Neuron (in vitro differentiated cells): ENCODE data around the gene ERBB4.

Experiments used
- H2AFZ ChIP-seq: one replicate; pipeline ENCODE4 v1.6.1; 2013; ENCODE audit warnings: low read depth, mild to moderate bottlenecking, inconsistent platforms, low read length, moderate library complexity
- H3K27me3 ChIP-seq: one replicate; pipeline ENCODE4 v1.6.1; 2013; ENCODE audit warnings: low read length; ENCODE audit not compliant: insufficient read depth
- H3K36me3 ChIP-seq: one replicate; pipeline ENCODE4 v1.6.1; 2013; ENCODE audit warnings: low read length; ENCODE audit not compliant: insufficient read depth
- H3K4me1 ChIP-seq: one replicate; pipeline ENCODE4 v1.6.1; 2013; ENCODE audit warnings: low read length; ENCODE audit not compliant: insufficient read depth
- H3K4me3 ChIP-seq: 2 replicates; pipeline ENCODE4 v1.5.1; 2013; ENCODE audit warnings: mild to moderate bottlenecking, low read length, moderate library complexity
- H3K9me3 ChIP-seq: one replicate; pipeline ENCODE4 v1.6.1; 2013; ENCODE audit warnings: low read length

The ERBB4 gene

DNA sequence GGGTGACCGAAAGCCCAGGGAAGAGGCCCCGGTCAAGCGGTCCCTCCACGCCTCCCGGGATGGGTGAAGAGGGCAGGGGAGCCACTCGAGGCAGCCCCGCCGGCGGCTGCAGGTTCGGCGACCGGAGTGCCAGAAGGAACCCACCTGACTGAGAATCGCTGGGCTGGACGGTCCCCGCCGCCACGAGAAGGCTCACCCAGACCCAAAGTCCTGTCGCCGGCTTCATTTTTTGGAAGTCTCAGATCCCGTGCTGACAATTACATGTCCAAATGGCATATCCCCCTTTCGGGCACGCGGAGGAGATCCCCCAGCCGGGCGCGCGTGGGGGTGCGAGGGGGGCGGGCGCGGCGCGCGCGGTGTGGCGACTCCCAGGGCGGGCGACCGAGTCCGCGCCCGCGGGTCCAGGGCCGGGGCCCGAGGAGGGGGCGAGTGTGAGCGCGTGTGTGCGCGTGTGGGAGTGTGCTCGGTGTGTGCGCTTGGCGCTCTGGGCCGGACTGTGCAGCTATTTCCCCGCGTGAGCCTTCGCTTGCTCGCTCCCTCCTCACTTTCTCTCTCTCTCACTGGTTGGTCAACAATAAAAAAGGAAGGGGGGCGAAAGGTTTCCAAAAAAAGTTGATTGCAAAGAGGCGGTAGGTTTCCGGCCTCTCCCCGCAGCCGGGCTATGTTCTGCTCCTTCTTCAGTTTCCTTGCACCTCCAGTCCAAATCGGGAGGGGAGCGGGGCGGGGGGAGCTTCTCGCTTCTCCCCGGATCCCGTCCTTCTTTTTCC lies at the start of gene ERBB4:
Gene ERBB4 (minus strand): TSS at position 498 of the 767 bp plus-strand sequence. CDS start 272 bp downstream, at position 226.
- Histone ChIP-seq H3K27me3 (no peaks in the 10 kb centered on the region), H3K9me3 (no peaks in the 10 kb centered on the region), H3K4me3 (peak within 1 kb of the TSS; percentile 76), H3K36me3 (no peaks in the 10 kb centered on the region), H3K4me1 (peaks cover 25% of the 10 kb centered on the region), H2AFZ (peak within 1 kb of the TSS; percentile 98)

DNA sequence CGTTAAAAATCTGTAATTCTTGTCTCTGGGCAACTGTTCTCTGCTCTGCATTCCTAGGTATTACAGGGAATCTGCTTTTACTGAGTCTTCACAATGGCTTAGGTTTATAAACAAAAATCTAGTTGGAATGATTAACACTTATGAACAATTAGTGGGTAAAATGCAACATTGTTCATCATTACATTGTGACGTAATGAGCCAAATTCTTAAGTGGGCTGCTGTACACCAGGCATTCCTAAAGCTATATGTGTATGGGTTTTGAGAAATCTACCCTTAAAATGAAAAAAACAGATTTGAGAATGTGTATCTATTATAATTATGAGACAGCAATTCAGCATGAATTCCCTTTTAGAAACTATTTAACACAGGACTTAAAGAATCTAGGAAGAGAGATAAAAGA lies 41.5 kb upstream of the ERBB4 start:
- Histone ChIP-seq H3K4me1 (no peaks in the 10 kb centered on the region), H3K4me3 (no peak overlapping the region)

DNA sequence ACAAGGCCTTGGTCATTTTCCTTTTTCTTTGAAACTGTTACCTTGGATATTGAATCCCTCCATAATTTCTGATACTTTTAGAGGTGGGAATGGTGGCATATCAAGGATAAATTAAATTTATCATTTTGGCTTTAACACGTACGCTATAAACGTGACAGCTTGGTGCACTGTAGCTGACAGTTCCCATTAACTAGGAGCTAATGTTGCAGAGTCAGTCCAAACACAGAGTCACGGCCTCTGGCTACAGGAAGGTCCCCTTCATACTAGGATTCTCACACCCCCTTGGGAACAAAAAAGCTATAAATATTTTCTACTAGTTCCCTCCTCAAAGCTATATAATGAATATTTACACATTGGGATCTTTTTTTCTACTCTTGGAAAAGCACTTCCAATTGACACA lies 17.7 kb upstream of the ERBB4 start:
- H3K36me3 ChIP-seq: no peaks in the 10 kb centered on the region
- no peak overlapping the region for H3K4me3 ChIP-seq
- H3K9me3 ChIP-seq: no peaks in the 10 kb centered on the region
- no peaks in the 10 kb centered on the region for H3K27me3 ChIP-seq
- H3K4me1 ChIP-seq: no peaks in the 10 kb centered on the region
- no peak overlapping the region for H2AFZ ChIP-seq

More for the DNA sequence above, 41.5 kb upstream of the ERBB4 start:
- Histone ChIP-seq H3K27me3 (no peaks in the 10 kb centered on the region), H3K36me3 (no peaks in the 10 kb centered on the region), H3K9me3 (no peaks in the 10 kb centered on the region), H2AFZ (no peak overlapping the region)

DNA sequence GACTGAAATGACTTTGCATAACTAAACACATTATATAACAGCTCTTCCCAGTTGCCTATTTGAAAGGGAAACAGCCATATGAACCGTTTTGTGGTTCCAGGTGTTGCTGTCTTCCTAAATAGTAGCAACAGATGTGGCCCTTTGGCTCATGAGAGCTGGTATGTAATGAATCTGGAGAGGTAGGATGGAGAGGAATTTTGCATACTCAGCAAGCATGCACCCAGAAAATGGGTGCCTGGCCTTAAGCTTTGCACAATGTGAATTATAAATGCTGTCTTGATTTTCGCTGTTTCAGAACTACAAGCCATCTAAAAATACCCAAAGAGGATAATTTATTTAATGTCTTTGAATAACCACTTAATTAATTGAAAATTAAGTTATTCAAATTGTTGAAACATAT lies 15.6 kb upstream of the ERBB4 start:
- H3K4me3 ChIP-seq: no peak overlapping the region
- no peaks in the 10 kb centered on the region for H3K9me3 ChIP-seq
- H3K36me3 ChIP-seq: no peaks in the 10 kb centered on the region
- H2AFZ ChIP-seq: no peak overlapping the region
- H3K27me3 ChIP-seq: no peaks in the 10 kb centered on the region
- H3K4me1 ChIP-seq: peaks cover 8% of the 10 kb centered on the region

DNA sequence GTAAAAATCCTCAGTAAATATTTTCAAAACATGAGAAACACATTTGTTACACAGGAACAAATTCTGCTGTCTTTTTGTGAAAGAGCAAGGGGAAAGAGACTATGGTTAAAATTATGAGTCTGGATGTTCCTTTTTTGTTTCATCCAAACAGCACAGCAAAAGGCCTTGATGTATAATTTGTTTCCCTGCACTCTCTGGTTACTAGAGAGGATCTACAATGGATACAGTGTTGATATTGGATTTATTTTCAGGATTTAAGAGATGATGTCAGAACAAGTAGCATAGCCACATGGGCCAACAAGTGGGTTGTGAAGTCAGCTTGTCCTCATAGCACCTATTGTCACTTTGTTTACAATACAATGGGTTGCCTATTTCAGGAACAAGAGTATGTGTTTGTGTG lies 11.3 kb upstream of the ERBB4 start:
- H3K36me3 ChIP-seq: no peaks in the 10 kb centered on the region
- H3K27me3 ChIP-seq: no peaks in the 10 kb centered on the region

DNA sequence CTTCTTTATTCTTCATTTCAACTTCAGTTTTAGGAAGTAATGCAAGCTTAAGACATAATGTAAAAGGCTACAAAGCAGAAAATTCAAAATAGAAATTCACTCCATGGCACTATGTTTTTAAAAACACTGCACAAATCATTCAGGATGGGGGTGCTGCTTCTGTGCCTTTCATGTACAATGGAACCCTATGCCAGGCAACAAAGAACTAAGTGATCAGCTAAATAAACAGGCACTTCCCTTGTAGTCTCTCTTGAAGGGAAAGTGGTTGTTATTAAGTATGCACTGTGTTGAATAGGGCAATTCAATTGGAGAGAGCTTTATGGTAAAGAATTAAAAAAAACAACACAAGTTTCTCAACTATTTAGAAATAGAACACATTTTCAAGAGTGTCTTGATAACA lies 10.9 kb upstream of the ERBB4 start:
- Histone ChIP-seq H3K4me1 (peaks cover 18% of the 10 kb centered on the region), H3K9me3 (no peaks in the 10 kb centered on the region), H3K36me3 (no peaks in the 10 kb centered on the region), H3K4me3 (no peak overlapping the region), H2AFZ (peak overlapping the region; percentile 62), H3K27me3 (no peaks in the 10 kb centered on the region)

More for the DNA sequence above, 11.3 kb upstream of the ERBB4 start:
- peak overlapping the region; percentile 62 for H2AFZ ChIP-seq
- H3K4me3 ChIP-seq: no peak overlapping the region
- peaks cover 18% of the 10 kb centered on the region for H3K4me1 ChIP-seq
- no peaks in the 10 kb centered on the region for H3K9me3 ChIP-seq

DNA sequence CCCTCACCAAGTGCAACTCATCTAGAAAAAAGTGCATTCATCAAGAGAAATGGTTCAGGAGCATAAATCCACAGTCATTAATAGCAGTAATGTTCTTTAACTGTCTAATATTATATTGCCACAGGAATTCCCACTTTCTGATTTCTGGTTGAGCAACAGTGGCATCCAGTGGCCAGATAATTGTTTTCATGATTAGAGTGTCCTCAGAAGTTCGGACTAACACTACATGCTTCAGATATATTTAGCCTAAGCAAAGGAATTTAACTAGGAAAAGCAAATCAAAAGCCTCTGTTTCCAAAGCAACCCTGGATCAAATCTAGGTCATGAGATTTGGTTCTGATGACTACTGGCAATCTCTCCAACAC lies 9.8 kb upstream of the ERBB4 start:
- H2AFZ ChIP-seq: no peak overlapping the region
- H3K27me3 ChIP-seq: no peaks in the 10 kb centered on the region
- H3K4me3 ChIP-seq: no peak overlapping the region
- no peaks in the 10 kb centered on the region for H3K36me3 ChIP-seq
- no peaks in the 10 kb centered on the region for H3K9me3 ChIP-seq
- H3K4me1 ChIP-seq: peaks cover 18% of the 10 kb centered on the region

DNA sequence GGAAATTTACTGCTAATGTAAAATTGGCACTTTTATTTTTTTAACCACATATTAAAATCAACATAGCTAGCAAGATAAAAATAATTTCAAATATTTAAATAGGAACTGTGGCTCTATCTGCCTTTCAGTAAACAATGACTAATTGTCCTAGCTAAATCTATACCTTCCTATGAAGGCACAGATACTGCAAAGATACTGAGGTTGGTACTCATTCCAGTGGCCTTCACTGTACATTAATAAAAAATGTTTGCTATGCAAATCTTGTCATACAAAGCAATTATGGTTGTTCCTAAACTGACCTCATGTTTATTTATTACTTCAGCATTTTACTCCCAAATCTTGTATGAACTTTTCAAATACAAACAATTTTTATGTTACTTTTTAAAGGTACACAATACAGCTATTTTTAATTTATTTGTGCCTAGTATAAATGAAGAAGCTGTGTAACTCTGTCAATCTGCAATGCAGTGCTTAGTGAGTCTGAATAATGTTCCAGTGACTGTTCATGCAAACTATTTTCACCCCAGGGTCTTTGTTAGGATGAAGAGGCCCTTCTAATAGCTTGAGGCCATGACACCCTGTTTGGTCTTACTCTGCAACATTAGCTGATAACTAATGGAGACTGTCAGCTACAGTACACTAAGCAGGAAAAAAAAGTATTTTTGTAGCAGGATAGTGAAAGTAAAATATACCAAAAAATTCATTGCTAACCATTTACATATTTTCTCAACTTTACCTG lies 9.3 kb upstream of the ERBB4 start:
- no peak overlapping the region for H3K4me3 ChIP-seq
- H3K9me3 ChIP-seq: no peaks in the 10 kb centered on the region
- H2AFZ ChIP-seq: no peak overlapping the region
- H3K27me3 ChIP-seq: no peaks in the 10 kb centered on the region
- H3K36me3 ChIP-seq: no peaks in the 10 kb centered on the region
- peaks cover 18% of the 10 kb centered on the region for H3K4me1 ChIP-seq

DNA sequence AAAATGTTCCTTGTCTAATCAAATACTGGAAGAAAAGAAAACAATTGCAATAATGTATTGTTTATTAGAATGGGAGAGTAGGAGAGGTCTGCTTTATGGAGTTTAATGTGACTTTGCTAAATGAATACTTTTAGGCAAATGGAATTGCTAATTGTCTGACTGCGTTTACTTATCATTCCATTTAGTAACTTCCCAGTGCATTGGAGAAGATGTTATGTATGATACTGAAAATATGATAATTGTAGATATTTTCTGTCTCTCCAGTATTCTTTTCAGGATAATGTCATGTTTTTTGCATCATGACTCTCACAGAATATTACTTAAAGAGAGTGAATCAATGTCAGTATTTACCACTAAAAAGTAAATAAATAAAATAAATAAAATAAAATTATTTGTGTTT lies 8.1 kb upstream of the ERBB4 start:
- peaks cover 18% of the 10 kb centered on the region for H3K4me1 ChIP-seq
- no peaks in the 10 kb centered on the region for H3K36me3 ChIP-seq
- H3K4me3 ChIP-seq: no peak overlapping the region
- no peaks in the 10 kb centered on the region for H3K27me3 ChIP-seq
- H2AFZ ChIP-seq: no peak overlapping the region
- no peaks in the 10 kb centered on the region for H3K9me3 ChIP-seq

DNA sequence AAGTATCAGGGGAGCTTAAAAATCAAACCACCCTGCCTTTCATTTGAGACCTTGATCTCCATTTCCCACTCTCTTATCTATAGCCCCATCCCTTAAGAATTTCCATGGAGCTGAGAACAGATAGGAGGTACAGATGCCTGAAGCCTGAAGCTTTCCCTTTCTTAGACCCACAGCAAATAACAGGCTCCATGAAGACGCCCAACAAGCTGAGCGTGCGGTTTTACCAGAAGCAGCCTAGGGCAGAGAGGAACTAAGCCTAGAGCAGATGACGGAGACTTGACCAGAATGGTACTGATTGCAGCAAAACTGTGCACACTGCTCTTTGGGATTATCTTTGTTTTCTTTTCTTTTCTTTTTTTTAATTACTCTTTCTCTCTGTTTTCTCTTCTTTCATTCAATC lies 1.7 kb upstream of the ERBB4 start:
- Histone ChIP-seq H3K4me1 (peaks cover 9% of the 10 kb centered on the region), H3K4me3 (no peak overlapping the region), H3K9me3 (no peaks in the 10 kb centered on the region), H2AFZ (no peak overlapping the region), H3K36me3 (no peaks in the 10 kb centered on the region), H3K27me3 (no peaks in the 10 kb centered on the region)

DNA sequence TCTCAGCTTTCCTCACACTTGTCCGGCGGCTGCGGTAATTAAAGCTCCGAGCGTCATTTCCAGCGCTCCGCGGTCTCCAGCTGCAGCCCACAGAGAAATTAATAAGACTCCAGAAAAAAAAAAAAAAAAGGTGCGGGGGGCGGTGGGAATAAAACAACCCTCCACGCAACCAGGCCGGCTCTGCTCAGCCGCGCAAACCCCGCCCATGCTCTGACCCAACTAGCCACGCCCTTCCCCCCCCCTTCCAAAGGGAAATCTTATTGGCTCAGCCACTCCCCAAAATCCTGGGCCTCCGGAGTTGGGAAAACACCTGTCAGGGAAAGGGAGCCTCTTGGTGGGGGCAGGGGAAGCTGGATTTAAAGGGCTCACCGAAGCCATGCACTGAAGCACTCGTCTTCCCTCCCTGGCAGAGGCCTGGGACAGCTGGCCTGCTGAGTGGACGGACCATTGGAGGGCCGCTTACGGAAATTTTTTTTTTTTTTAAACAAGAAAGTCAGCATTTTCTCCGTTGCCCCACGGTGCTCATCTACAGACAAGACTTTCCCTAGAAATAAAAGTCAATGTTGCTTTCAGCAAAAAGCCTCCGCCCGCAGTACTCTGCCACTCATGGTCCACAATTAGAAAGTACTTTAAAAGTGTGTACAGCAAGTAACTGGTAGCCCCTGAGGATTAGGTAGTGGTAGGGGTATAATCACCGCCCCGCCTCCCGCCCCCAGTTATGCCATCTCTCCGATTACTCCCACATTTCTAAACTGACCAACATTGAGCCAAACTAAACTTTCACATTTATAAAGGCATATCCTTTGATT lies 674 bp upstream of the ERBB4 start:
- peak overlapping the region; percentile 76 for H3K4me3 ChIP-seq
- H3K27me3 ChIP-seq: no peaks in the 10 kb centered on the region
- H3K4me1 ChIP-seq: peaks cover 17% of the 10 kb centered on the region
- H3K36me3 ChIP-seq: no peaks in the 10 kb centered on the region
- H3K9me3 ChIP-seq: no peaks in the 10 kb centered on the region
- peak overlapping the region; percentile 98 for H2AFZ ChIP-seq

DNA sequence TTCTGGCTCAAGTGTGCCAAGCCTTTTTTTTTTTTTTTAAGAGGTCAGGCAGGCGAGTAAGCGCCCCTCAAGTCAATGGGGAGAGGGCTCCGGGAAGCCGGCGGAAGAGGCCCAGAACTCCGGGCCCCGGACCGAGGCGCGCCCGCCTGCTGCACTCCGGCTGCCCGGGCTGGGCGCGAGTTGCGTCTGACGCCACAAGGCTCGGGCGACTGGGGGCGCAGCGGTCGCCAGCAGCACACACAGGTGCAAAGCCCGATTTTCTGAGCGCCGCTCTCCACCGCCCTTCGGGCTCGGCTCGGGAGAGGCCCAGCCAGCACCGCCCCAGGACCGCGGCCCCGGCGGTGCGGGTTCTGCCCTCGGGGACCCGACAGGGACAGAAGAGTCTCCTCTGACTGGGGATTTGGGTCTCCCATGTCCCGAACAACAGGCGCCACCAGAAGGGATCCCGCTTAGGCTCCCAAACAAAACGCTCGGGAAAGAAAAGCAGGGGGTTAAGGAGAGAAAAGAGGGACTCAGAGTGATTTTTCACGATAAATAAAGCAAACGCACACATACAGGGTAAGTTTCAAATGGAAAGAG lies 787 bp downstream of the ERBB4 start:
- no peaks in the 10 kb centered on the region for H3K27me3 ChIP-seq
- H3K9me3 ChIP-seq: no peaks in the 10 kb centered on the region
- peaks cover 31% of the 10 kb centered on the region for H3K4me1 ChIP-seq
- H2AFZ ChIP-seq: peak overlapping the region; percentile 98
- H3K4me3 ChIP-seq: peak overlapping the region; percentile 76
- H3K36me3 ChIP-seq: no peaks in the 10 kb centered on the region
